Neutrophil (primary cell): ENCODE measurements around the gene SLC2A4.
"Not testable (repeated sequence)": the region's sequence is repeated elsewhere in the genome, so short reads cannot be mapped to it uniquely, and the experiment has no call there.

Experiments used
- H3K27ac ChIP-seq: fragments of 200-600 bp; sonication (generic); 2 replicates; pipeline ENCODE4 v1.5.1; 2016; ENCODE audit warnings: mild to moderate bottlenecking, moderate library complexity
- H3K27me3 ChIP-seq: fragments of 200-600 bp; sonication (generic); 2 replicates; pipeline ENCODE4 v1.6.0; 2016; ENCODE audit warnings: mild to moderate bottlenecking
- H3K36me3 ChIP-seq: fragments of 200-600 bp; sonication (generic); 2 replicates; pipeline ENCODE4 v1.5.1; 2017
- H3K4me1 ChIP-seq, 2 experiments: fragments of 200-600 bp in 1 of 2; sonication (generic) in 1 of 2; 1 replicate in 1 of 2; 2 replicates in 1 of 2; pipeline versions ENCODE4 v1.5.1 to v1.6.1; 2013 to 2016; ENCODE audit warnings: low read depth in 1 of 2, low read length in 1 of 2, mild to moderate bottlenecking in 1 of 2, moderate library complexity in 1 of 2; ENCODE audit not compliant: control insufficient read depth in 1 of 2, insufficient read depth in 1 of 2
- H3K4me3 ChIP-seq, 2 experiments: fragments of 200-600 bp in 1 of 2; sonication (generic) in 1 of 2; 1 replicate in 1 of 2; 2 replicates in 1 of 2; pipeline ENCODE4 v1.5.1; 2013 to 2016; ENCODE audit warnings: low read depth in 1 of 2, low read length in 1 of 2, mild to moderate bottlenecking in 1 of 2, moderate library complexity in 1 of 2
- H3K9me3 ChIP-seq: fragments of 200-600 bp; sonication (generic); 2 replicates; pipeline ENCODE4 v1.5.1; 2016
- TF ChIP-seq, protein P1 (sequence below): fragments of 200-600 bp; sonication (generic); IDR thresholded peaks from 2 replicates; pipeline ENCODE4 v1.5.1; 2016; ENCODE audit warnings: antibody characterized with exemption

Gene SLC2A4

GRCh38 chr17:7332111-7332510 is 50.6 kb downstream of the SLC2A4 start:
- H3K4me3 ChIP-seq = no peak overlapping the region
- no peak overlapping the region for H3K27ac ChIP-seq
- TF ChIP-seq, protein P1, sequence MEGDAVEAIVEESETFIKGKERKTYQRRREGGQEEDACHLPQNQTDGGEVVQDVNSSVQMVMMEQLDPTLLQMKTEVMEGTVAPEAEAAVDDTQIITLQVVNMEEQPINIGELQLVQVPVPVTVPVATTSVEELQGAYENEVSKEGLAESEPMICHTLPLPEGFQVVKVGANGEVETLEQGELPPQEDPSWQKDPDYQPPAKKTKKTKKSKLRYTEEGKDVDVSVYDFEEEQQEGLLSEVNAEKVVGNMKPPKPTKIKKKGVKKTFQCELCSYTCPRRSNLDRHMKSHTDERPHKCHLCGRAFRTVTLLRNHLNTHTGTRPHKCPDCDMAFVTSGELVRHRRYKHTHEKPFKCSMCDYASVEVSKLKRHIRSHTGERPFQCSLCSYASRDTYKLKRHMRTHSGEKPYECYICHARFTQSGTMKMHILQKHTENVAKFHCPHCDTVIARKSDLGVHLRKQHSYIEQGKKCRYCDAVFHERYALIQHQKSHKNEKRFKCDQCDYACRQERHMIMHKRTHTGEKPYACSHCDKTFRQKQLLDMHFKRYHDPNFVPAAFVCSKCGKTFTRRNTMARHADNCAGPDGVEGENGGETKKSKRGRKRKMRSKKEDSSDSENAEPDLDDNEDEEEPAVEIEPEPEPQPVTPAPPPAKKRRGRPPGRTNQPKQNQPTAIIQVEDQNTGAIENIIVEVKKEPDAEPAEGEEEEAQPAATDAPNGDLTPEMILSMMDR = no peak
- H3K4me1 ChIP-seq = peaks cover 36 to 50% of the 10 kb centered on the region in 2 experiments
- no peaks in the 10 kb centered on the region for H3K36me3 ChIP-seq
- no peaks in the 10 kb centered on the region for H3K9me3 ChIP-seq
- H3K27me3 ChIP-seq = no peaks in the 10 kb centered on the region

DNA sequence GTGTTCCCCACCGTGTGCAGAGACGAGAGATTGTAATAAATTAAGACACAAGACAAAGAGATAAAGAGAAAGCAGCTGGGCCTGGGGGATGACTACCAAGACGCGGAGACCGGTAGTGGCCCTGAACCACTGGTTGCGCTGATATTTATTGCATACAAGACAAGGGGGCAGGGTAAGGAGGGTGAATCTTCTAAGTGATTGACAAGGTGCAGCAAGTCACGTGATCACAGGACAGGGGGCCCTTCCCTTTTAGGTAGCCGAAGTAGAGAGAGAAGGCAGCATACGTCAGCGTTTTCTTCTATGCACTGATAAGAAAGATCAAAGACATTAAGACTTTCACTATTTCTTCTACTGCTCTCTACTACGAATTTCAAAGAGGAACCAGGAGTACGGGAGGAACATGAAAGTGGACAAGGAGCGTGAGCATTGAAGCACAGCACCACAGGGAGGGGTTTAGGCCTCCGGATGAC is 51.1 kb downstream of the SLC2A4 start:
- H3K9me3 ChIP-seq, H3K36me3 ChIP-seq, H3K27me3 ChIP-seq, H3K27ac ChIP-seq, H3K4me3 ChIP-seq: not testable (repeated sequence)
- peaks cover 41 to 55% of the 10 kb centered on the region in 2 experiments for H3K4me1 ChIP-seq

DNA sequence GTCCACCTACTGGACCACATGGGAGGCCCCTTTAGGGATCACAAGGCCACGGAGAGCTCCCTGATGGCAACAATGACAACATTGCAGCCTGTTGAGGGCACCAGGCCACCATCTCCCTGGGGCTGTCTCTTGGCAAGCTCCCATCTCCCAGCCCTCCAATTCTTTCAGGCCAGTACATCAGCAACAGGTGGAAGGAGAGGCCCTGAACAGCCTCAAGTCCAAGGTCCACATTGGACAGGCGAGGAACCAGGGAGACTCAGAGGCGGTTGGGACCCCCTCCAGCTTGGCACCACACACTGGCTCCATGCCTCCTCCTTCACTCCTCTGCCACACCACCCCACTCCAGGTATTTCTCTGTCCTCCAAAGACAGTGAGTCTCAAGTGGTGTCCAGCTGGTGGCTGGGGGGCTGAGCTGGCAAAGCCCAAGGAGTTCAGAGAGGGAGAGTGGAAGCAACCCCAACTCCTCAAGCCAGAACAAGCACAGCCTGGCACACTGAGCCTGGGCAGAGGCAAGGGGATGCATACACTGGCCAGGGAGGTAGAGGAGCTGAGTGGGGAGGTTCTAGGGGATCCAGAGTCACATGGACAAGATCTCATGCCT is 53.5 kb downstream of the SLC2A4 start:
- peaks cover 20% of the 10 kb centered on the region for H3K36me3 ChIP-seq
- H3K4me1 ChIP-seq = peaks cover 50 to 63% of the 10 kb centered on the region in 2 experiments
- no peak overlapping the region for H3K4me3 ChIP-seq
- H3K27ac ChIP-seq = peak overlapping the region; percentile 86
- TF ChIP-seq, protein P1 = no peak
- H3K9me3 ChIP-seq = no peaks in the 10 kb centered on the region
- no peaks in the 10 kb centered on the region for H3K27me3 ChIP-seq

- Histone ChIP-seq H3K27ac (peak overlapping the region; percentile 86), H3K4me3 (peak overlapping the region; percentile 86 to 96), H3K36me3 (peaks cover 27% of the 10 kb centered on the region), H3K4me1 (peaks cover 45 to 60% of the 10 kb centered on the region in 2 experiments)
- H3K27me3 ChIP-seq, H3K9me3 ChIP-seq: not testable (repeated sequence)
These were observed 54.2 kb downstream of the SLC2A4 start for GRCh38 chr17:7335765-7336164.

GRCh38 chr17:7336240-7337175 is 55.0 kb downstream of the SLC2A4 start, which contains the start of gene ACAP1:
TSS of gene ACAP1 (plus strand) at chr17:7336529. CDS start at chr17:7336735, 206 bp downstream.
- peak within 1 kb of the TSS; percentile 86 for H3K27ac ChIP-seq
- H3K4me3 ChIP-seq = peak within 1 kb of the TSS; percentile 86 to 96
- H3K9me3 ChIP-seq = no peaks in the 10 kb centered on the region
- H3K4me1 ChIP-seq = peaks cover 45 to 60% of the 10 kb centered on the region in 2 experiments
- H3K36me3 ChIP-seq = peaks cover 35% of the 10 kb centered on the region
- H3K27me3 ChIP-seq = no peaks in the 10 kb centered on the region
- TF ChIP-seq, protein P1 = no peak

DNA sequence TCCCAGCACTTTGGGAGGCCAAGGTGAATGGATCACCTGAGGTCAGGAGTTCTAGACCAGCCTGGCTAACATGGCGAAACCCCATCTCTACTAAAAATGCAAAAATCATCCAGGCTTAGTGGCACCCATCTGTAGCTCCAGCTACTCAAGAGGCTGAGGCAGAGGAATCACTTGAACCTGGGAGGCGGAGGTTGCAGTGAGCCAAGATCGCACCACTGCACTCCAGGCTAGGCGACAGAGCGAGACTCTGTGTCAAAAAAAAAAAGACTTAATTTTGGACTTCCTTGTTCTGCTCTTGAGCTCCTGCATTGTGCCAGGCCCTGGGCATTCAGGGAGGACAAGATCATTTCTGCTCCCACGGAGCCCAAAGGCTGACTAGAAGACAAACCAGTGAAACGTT is 56.1 kb downstream of the SLC2A4 start:
- Histone ChIP-seq H3K4me1 (peaks cover 45 to 50% of the 10 kb centered on the region in 2 experiments), H3K4me3 (peak overlapping the region; percentile 86 to 96), H3K36me3 (peaks cover 46% of the 10 kb centered on the region), H3K27ac (peak overlapping the region; percentile 86)
- H3K9me3 ChIP-seq, H3K27me3 ChIP-seq: not testable (repeated sequence)
